Brain microvascular endothelial cell (primary cell): ENCODE measurements around the gene SDF2.
"Not testable (repeated sequence)": the region's sequence is repeated elsewhere in the genome, so short reads cannot be mapped to it uniquely, and the experiment has no call there.

ENCODE experiments used
- DNase-seq: peaks from one replicate; pipeline ENCODE4 v3.0.0-alpha.2; 2020
- H3K27ac ChIP-seq: fragments of 250-450 bp; sonication (Bioruptor Pico); 2 replicates; pipeline ENCODE4 v1.5.1; 2020; ENCODE audit warnings: mild to moderate bottlenecking, moderate library complexity
- H3K27me3 ChIP-seq: fragments of 250-450 bp; sonication (Bioruptor Pico); replicated peaks from 2 replicates; pipeline ENCODE4 v1.5.1; 2020; ENCODE audit warnings: mild to moderate bottlenecking
- H3K36me3 ChIP-seq: fragments of 250-450 bp; sonication (Bioruptor Pico); replicated peaks from 2 replicates; pipeline ENCODE4 v1.5.1; 2020; ENCODE audit warnings: mild to moderate bottlenecking
- H3K4me3 ChIP-seq: 2 replicates; pipeline ENCODE4 v1.5.1; 2011; ENCODE audit warnings: low read depth, mild to moderate bottlenecking, control low read depth, low read length, moderate library complexity
- in situ Hi-C: cut with HindIII; loops from 2 replicates; pipeline ENCODE4 v1.10.0; 2017; ENCODE audit warnings: low sequenced_read_pairs, low pct_ligation_motif_present
- TF ChIP-seq, protein P1 (sequence below): IDR thresholded peaks from 2 replicates; pipeline ENCODE4 v1.5.1; 2011; ENCODE audit warnings: low read depth, mild to moderate bottlenecking, moderate library complexity, low read length, control low read depth, inconsistent platforms; ENCODE audit errors: missing control alignments

Gene SDF2

GRCh38 chr17:28658342-28658741 is 3.4 kb downstream of the SDF2 start:
- in situ Hi-C loops, H3K4me3 ChIP-seq, H3K27me3 ChIP-seq, H3K27ac ChIP-seq, DNase-seq: not testable (repeated sequence)
- H3K36me3 ChIP-seq = peaks cover 26% of the 10 kb centered on the region

DNA sequence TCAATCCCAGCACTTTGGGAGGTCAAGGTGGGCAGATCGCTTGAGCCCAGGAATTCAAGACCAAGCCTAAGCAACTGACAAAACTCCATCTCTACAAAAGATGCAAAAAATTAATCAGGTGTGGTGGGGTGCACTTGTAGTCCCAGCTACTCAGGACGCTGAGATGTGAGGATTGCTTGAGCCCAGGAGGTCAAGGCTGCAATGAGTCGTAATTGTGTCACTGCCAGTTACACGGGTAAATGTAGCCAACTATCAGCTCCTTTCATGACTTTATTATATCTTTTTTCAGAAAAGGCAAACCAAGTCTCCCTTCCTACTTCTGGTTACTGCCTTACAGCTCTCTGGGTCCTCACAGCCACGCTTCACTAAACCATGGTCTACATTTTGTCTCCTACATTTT is 4.0 kb downstream of the SDF2 start:
- TF ChIP-seq, protein P1, sequence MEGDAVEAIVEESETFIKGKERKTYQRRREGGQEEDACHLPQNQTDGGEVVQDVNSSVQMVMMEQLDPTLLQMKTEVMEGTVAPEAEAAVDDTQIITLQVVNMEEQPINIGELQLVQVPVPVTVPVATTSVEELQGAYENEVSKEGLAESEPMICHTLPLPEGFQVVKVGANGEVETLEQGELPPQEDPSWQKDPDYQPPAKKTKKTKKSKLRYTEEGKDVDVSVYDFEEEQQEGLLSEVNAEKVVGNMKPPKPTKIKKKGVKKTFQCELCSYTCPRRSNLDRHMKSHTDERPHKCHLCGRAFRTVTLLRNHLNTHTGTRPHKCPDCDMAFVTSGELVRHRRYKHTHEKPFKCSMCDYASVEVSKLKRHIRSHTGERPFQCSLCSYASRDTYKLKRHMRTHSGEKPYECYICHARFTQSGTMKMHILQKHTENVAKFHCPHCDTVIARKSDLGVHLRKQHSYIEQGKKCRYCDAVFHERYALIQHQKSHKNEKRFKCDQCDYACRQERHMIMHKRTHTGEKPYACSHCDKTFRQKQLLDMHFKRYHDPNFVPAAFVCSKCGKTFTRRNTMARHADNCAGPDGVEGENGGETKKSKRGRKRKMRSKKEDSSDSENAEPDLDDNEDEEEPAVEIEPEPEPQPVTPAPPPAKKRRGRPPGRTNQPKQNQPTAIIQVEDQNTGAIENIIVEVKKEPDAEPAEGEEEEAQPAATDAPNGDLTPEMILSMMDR = no peak
- Histone ChIP-seq H3K27ac (no peak overlapping the region), H3K27me3 (no peaks in the 10 kb centered on the region), H3K4me3 (no peak overlapping the region), H3K36me3 (peaks cover 30% of the 10 kb centered on the region)
- peak; percentile 48 for DNase-seq
- in situ Hi-C loops = no loop called here

DNA sequence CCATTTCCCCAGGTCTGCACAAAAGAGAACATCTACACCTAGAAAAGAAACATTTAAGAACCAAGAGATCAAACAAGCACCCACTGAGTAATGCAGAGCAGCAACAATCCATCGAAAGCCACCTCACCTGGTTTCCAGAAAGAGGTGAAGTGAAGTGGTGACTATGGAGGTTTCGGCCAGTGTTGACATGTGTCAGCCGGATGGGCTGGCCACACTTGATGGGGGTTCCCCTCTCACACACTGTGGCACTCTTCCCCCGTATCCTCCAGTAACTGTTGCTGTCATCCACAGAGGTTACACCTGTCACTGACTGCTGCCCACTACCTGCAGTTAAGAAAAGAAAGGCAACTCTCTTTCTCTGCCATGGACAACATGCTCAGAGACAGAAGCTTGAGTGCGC is 6.5 kb downstream of the SDF2 start:
- TF ChIP-seq, protein P1 = no peak
- no peak for DNase-seq
- peaks cover 46% of the 10 kb centered on the region for H3K36me3 ChIP-seq
- H3K27me3 ChIP-seq = no peaks in the 10 kb centered on the region
- no peak overlapping the region for H3K4me3 ChIP-seq
- in situ Hi-C loops = no loop called here
- no peak overlapping the region for H3K27ac ChIP-seq

DNA sequence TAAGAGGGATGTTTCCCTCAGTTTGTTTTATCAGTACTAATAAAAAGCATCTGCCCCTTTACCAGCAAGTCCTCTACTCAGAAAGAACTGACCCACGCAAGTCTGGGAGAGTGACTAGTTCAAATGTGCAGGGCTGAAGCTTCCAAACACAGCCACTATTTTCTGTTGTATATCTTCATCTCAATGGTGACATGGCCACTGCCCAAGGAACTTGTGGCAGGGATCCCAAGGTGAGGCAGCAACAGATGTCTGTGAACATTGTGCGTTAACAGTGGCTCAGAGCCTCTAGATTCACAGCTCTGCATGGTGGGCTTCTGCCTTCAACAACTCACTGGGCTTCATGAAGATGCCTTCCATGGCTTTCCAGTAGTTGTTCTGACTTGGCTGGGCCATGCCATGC is 13.0 kb downstream of the SDF2 start:
- DNase-seq = no peak
- Histone ChIP-seq H3K27ac (no peak overlapping the region), H3K4me3 (no peak overlapping the region), H3K36me3 (peaks cover 24% of the 10 kb centered on the region), H3K27me3 (no peaks in the 10 kb centered on the region)
- TF ChIP-seq, protein P1 = no peak
- in situ Hi-C loops = no loop called here

- TF ChIP-seq, protein P1 = no peak
- no peak overlapping the region for H3K27ac ChIP-seq
- H3K27me3 ChIP-seq = no peaks in the 10 kb centered on the region
- in situ Hi-C loops = no loop called here
- H3K36me3 ChIP-seq = peaks cover 26% of the 10 kb centered on the region
- DNase-seq = no peak
- no peak overlapping the region for H3K4me3 ChIP-seq
These were observed 15.5 kb downstream of the SDF2 start for GRCh38 chr17:28646039-28646754.

GRCh38 chr17:28645576-28645939 is 16.1 kb downstream of the SDF2 start:
- TF ChIP-seq, protein P1 = no peak
- peaks cover 29% of the 10 kb centered on the region for H3K36me3 ChIP-seq
- peak overlapping the region; percentile 70 for H3K4me3 ChIP-seq
- H3K27me3 ChIP-seq = no peaks in the 10 kb centered on the region
- H3K27ac ChIP-seq = peak overlapping the region; percentile 37
- DNase-seq = no peak
- in situ Hi-C loops = no loop called here
